ENCODE data around the gene SLC9A7.

Gene SLC9A7

GRCh38 chrX:46575991-46576392, 182.9 kb downstream of the SLC9A7 start:
- no peaks in the 10 kb centered on the region for H3K9me2 ChIP-seq (replicated peaks; ENCODE audit: insufficient read depth, low read length)
- peaks cover 12% of the 10 kb centered on the region; the same call in 1 of the 2 replicates for H3K79me2 ChIP-seq (ENCODE audit: low read length)
- peaks cover 12% of the 10 kb centered on the region for H3K4me1 ChIP-seq (ENCODE audit: low read length)
- H3K9ac ChIP-seq (ENCODE audit: low read length), result no peak overlapping the region
- H3K9me3 ChIP-seq (replicated peaks; ENCODE audit: insufficient read depth, low read length), result no peaks in the 10 kb centered on the region
- no peak overlapping the region for H2AFZ ChIP-seq (ENCODE audit: low read length)
- no peaks in the 10 kb centered on the region for H3K36me3 ChIP-seq (replicated peaks; ENCODE audit: insufficient read depth, low read length)
- no peak overlapping the region for H3K27ac ChIP-seq (ENCODE audit: low read length)
- no peaks in the 10 kb centered on the region for H3K27me3 ChIP-seq (replicated peaks; ENCODE audit: insufficient read depth, low read length)
- H3K4me3 ChIP-seq (ENCODE audit: low read length), result peak overlapping the region; percentile 69; the same call in 1 of the 2 replicates
- TF ChIP-seq EZH2phosphoT487 (IDR thresholded peaks at IDR 0.05; ENCODE audit: low read length), result no peak
- TF ChIP-seq, protein P1, sequence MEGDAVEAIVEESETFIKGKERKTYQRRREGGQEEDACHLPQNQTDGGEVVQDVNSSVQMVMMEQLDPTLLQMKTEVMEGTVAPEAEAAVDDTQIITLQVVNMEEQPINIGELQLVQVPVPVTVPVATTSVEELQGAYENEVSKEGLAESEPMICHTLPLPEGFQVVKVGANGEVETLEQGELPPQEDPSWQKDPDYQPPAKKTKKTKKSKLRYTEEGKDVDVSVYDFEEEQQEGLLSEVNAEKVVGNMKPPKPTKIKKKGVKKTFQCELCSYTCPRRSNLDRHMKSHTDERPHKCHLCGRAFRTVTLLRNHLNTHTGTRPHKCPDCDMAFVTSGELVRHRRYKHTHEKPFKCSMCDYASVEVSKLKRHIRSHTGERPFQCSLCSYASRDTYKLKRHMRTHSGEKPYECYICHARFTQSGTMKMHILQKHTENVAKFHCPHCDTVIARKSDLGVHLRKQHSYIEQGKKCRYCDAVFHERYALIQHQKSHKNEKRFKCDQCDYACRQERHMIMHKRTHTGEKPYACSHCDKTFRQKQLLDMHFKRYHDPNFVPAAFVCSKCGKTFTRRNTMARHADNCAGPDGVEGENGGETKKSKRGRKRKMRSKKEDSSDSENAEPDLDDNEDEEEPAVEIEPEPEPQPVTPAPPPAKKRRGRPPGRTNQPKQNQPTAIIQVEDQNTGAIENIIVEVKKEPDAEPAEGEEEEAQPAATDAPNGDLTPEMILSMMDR (IDR thresholded peaks at IDR 0.05; ENCODE audit: low read length), result no peak
- no peak for TF ChIP-seq EZH2 (optimal IDR thresholded peaks at IDR 0.05; ENCODE audit: low read depth, low read length)
- no peak for DNase-seq
- H4K20me1 ChIP-seq (ENCODE audit: insufficient read depth, low read length), result no peaks in the 10 kb centered on the region
- H3K4me2 ChIP-seq (ENCODE audit: low read depth, low read length), result no peak overlapping the region; the same call in 1 of the 2 replicates
- H3F3A ChIP-seq (ENCODE audit: insufficient read depth, low read length), result peaks cover 18% of the 10 kb centered on the region

- H3K79me2 ChIP-seq (ENCODE audit: low read length), result peaks cover 12% of the 10 kb centered on the region; the same call in 1 of the 2 replicates
- no peaks in the 10 kb centered on the region for H3K9me3 ChIP-seq (replicated peaks; ENCODE audit: insufficient read depth, low read length)
- H3K4me2 ChIP-seq (ENCODE audit: low read depth, low read length), result peak overlapping the region; percentile 86; the same call in 1 of the 2 replicates
- H3K27ac ChIP-seq (ENCODE audit: low read length), result no peak overlapping the region
- H3K9ac ChIP-seq (ENCODE audit: low read length), result no peak overlapping the region
- H3F3A ChIP-seq (ENCODE audit: insufficient read depth, low read length), result peaks cover 18% of the 10 kb centered on the region
- H3K4me3 ChIP-seq (ENCODE audit: low read length), result peak overlapping the region; percentile 69; the same call in 1 of the 2 replicates
- no peaks in the 10 kb centered on the region for H3K9me2 ChIP-seq (replicated peaks; ENCODE audit: insufficient read depth, low read length)
- DNase-seq, result no peak
- TF ChIP-seq EZH2phosphoT487 (IDR thresholded peaks at IDR 0.05; ENCODE audit: low read length) (no peak), EZH2 (optimal IDR thresholded peaks at IDR 0.05; ENCODE audit: low read depth, low read length) (no peak)
- TF ChIP-seq, protein P1 (IDR thresholded peaks at IDR 0.05; ENCODE audit: low read length), result no peak
- no peaks in the 10 kb centered on the region for H3K36me3 ChIP-seq (replicated peaks; ENCODE audit: insufficient read depth, low read length)
- no peaks in the 10 kb centered on the region for H3K27me3 ChIP-seq (replicated peaks; ENCODE audit: insufficient read depth, low read length)
- no peaks in the 10 kb centered on the region for H4K20me1 ChIP-seq (ENCODE audit: insufficient read depth, low read length)
- H3K4me1 ChIP-seq (ENCODE audit: low read length), result peaks cover 12% of the 10 kb centered on the region
- no peak overlapping the region for H2AFZ ChIP-seq (ENCODE audit: low read length)
These were observed 183.3 kb downstream of the SLC9A7 start for GRCh38 chrX:46575586-46575985.

DNA sequence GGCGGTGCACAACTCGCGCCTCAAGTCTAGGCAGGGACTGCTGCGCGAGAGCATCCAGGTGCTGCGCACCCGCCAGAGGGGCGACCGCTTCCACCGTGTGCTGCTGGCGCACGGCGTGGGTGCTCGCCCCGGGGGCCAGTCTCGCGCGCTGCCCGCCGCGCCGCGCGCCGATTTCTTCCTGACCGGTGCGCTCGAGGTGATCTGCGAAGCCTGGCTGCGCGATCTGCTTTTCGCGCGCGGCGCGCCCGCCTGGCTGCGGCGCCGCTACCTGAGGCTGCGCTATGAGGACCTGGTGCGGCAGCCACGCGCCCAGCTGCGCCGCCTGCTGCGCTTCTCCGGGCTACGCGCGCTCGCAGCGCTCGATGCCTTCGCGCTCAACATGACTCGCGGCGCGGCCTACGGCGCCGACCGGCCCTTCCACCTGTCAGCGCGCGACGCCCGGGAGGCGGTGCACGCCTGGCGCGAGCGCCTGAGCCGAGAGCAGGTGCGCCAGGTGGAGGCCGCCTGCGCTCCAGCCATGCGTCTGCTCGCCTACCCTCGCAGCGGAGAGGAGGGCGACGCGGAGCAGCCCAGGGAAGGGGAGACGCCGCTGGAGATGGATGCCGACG, 184.0 kb downstream of the SLC9A7 start:
- Histone ChIP-seq H4K20me1 (ENCODE audit: insufficient read depth, low read length) (no peaks in the 10 kb centered on the region), H3K79me2 (ENCODE audit: low read length) (peaks cover 12% of the 10 kb centered on the region; the same call in 1 of the 2 replicates), H2AFZ (ENCODE audit: low read length) (peak overlapping the region; percentile 84), H3K9me2 (replicated peaks; ENCODE audit: insufficient read depth, low read length) (no peaks in the 10 kb centered on the region), H3F3A (ENCODE audit: insufficient read depth, low read length) (peaks cover 18% of the 10 kb centered on the region), H3K9ac (ENCODE audit: low read length) (peak overlapping the region; percentile 66; the same call in 1 of the 2 replicates), H3K4me3 (ENCODE audit: low read length) (peak overlapping the region; percentile 69), H3K4me2 (ENCODE audit: low read depth, low read length) (peak overlapping the region; percentile 86), H3K36me3 (replicated peaks; ENCODE audit: insufficient read depth, low read length) (no peaks in the 10 kb centered on the region), H3K27ac (ENCODE audit: low read length) (peak overlapping the region; percentile 88; the same call in 1 of the 2 replicates), H3K9me3 (replicated peaks; ENCODE audit: insufficient read depth, low read length) (no peaks in the 10 kb centered on the region), H3K27me3 (replicated peaks; ENCODE audit: insufficient read depth, low read length) (no peaks in the 10 kb centered on the region), H3K4me1 (ENCODE audit: low read length) (peaks cover 12% of the 10 kb centered on the region)
- peak; percentile 62 for DNase-seq
- no peak for TF ChIP-seq EZH2 (optimal IDR thresholded peaks at IDR 0.05; ENCODE audit: low read depth, low read length)
- no peak for TF ChIP-seq EZH2phosphoT487 (IDR thresholded peaks at IDR 0.05; ENCODE audit: low read length)
- TF ChIP-seq, protein P1 (IDR thresholded peaks at IDR 0.05; ENCODE audit: low read length), result no peak

All from MM.1S (cell line).